ENCODE measurements around the gene MED8. TPM values are rescaled to one million over a fixed set of nuclear protein-coding genes. Genes with fewer than 3 reads are reported as not detected.
A peak's percentile ranks its signal among the peaks of the same experiment; 100 is the strongest.

MED8 gene
- total and polyA plus RNA-seq, 2 of the 13 experiments (the other 11 are each of a cell fraction or from before 2014, with no cell fraction given) = 16.9 to 77.4 TPM

DNA sequence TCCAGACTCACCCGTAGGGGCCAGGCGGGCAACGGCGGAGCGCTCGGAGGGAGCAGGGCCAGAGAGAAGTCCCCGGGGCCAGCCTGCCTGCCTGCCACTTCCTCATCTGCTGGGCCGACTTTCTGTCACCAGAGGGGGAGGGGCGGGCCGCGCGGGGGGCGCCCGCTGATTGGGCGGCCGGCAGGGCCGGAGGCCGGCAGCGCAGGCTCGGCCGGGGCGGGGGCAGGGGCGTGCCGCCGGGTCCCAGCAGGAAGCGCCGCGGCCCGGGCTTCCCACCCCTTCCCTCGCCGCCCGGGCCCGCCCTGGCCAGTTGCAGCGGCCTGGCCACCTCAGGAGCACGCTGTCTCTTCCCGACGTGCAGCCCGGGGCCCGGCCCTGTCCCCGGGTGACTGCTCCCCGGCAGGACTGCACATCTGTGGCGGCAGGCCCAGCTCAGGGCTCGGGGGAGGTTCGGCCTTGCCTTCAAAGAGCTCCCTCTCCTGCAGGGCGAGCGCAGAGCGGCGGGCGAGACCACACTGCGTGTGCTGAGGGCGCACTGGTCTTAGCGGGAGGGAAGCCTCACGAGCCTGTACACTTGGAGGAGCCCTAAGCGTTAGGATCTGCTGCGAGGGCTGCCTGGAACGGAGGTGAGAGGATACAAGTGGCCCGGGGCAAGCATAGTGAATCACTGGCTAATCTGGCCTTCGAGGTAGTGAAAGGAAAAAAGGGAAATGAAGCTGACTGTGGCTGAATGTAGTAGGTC is 21.5 kb downstream of the MED8 start, which contains the start of gene ELOVL1 (continued):
- TF ChIP-seq, protein P1, sequence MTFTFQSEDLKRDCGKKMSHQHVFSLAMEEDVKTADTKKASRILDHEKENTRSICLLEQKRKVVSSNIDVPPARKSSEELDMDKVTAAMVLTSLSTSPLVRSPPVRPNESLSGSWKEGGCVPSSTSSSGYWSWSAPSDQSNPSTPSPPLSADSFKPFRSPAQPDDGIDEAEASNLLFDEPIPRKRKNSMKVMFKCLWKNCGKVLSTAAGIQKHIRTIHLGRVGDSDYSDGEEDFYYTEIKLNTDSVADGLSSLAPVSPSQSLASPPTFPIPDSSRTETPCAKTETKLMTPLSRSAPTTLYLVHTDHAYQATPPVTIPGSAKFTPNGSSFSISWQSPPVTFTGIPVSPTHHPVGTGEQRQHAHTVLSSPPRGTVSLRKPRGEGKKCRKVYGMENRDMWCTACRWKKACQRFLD (CRISPR knock-in tag; IDR thresholded peaks at IDR 0.05; ENCODE audit: borderline replicate concordance) = peak; percentile 93; the same call in 1 of the 2 replicates
- TF ChIP-seq SOX5 (CRISPR knock-in tag; IDR thresholded peaks at IDR 0.05; ENCODE audit: borderline replicate concordance) (peak; percentile 56; the same call in 1 of the 2 replicates), SNRNP70 (IDR thresholded peaks at IDR 0.05; ENCODE audit: low read depth, low read length) (no peak), ZNF891 (CRISPR knock-in tag; IDR thresholded peaks at IDR 0.05) (peak; percentile 85; the same call in 1 of the 2 replicates), CCAR2 (optimal IDR thresholded peaks at IDR 0.05; ENCODE audit: low read depth, low read length) (no peak), ZNF124 (CRISPR knock-in tag; IDR thresholded peaks at IDR 0.05) (peak; percentile 86; the same call in 1 of the 2 replicates), SALL1 (CRISPR knock-in tag; IDR thresholded peaks at IDR 0.05) (peak; percentile 89), PTBP1 (IDR thresholded peaks at IDR 0.05; ENCODE audit: low read depth, low read length, poor library complexity, severe bottlenecking) (peak; percentile 68), ZNF780A (CRISPR knock-in tag; IDR thresholded peaks at IDR 0.05) (peak; percentile 66; the same call in 1 of the 2 replicates), SMC3 (IDR thresholded peaks at IDR 0.05; ENCODE audit: low read length) (no peak), RBM39 (IDR thresholded peaks at IDR 0.05; ENCODE audit: low read depth, low read length, poor library complexity, severe bottlenecking) (no peak), ZNF670 (CRISPR knock-in tag; IDR thresholded peaks at IDR 0.05; ENCODE audit: borderline replicate concordance) (no peak), NR2F6 (IDR thresholded peaks at IDR 0.05) (no peak), NR2F6 (CRISPR knock-in tag; IDR thresholded peaks at IDR 0.05) (peak; percentile 55), ZNF34 (CRISPR knock-in tag; IDR thresholded peaks at IDR 0.05; ENCODE audit: borderline replicate concordance) (no peak), ZNF605 (CRISPR knock-in tag; IDR thresholded peaks at IDR 0.05) (peak; percentile 89; the same call in 1 of the 2 replicates), ZNF781 (CRISPR knock-in tag; IDR thresholded peaks at IDR 0.05; ENCODE audit: borderline replicate concordance, not compliant biosample characterization) (peak; percentile 92), ZKSCAN8 (CRISPR knock-in tag; IDR thresholded peaks at IDR 0.05; ENCODE audit: borderline replicate concordance) (no peak), ZNF441 (CRISPR knock-in tag; IDR thresholded peaks at IDR 0.05; ENCODE audit: borderline replicate concordance) (0 out of 2 replicates have a peak, but pooled peaks have one; percentile 79), MAFF (IDR thresholded peaks at IDR 0.05; ENCODE audit: low read depth, low read length) (no peak)
- TF ChIP-seq, protein P2, sequence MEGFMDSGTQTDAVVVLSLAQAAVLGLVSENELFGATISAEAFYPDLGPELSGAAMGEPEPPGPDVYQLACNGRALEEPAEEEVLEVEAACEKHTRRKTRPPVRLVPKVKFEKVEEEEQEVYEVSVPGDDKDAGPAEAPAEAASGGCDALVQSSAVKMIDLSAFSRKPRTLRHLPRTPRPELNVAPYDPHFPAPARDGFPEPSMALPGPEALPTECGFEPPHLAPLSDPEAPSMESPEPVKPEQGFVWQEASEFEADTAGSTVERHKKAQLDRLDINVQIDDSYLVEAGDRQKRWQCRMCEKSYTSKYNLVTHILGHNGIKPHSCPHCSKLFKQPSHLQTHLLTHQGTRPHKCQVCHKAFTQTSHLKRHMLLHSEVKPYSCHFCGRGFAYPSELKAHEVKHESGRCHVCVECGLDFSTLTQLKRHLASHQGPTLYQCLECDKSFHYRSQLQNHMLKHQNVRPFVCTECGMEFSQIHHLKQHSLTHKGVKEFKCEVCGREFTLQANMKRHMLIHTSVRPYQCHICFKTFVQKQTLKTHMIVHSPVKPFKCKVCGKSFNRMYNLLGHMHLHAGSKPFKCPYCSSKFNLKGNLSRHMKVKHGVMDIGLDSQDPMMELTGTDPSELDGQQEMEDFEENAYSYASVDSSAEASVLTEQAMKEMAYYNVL (CRISPR knock-in tag; IDR thresholded peaks at IDR 0.05; ENCODE audit: borderline replicate concordance) = 0 out of 2 replicates have a peak, but pooled peaks have one; percentile 37
- TF ChIP-seq, protein P3, sequence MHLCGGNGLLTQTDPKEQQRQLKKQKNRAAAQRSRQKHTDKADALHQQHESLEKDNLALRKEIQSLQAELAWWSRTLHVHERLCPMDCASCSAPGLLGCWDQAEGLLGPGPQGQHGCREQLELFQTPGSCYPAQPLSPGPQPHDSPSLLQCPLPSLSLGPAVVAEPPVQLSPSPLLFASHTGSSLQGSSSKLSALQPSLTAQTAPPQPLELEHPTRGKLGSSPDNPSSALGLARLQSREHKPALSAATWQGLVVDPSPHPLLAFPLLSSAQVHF (CRISPR knock-in tag; IDR thresholded peaks at IDR 0.05) = peak; percentile 90
- TF ChIP-seq, protein P4, sequence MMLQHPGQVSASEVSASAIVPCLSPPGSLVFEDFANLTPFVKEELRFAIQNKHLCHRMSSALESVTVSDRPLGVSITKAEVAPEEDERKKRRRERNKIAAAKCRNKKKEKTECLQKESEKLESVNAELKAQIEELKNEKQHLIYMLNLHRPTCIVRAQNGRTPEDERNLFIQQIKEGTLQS (CRISPR knock-in tag; IDR thresholded peaks at IDR 0.05) = no peak; the same call in 1 of the 2 replicates
- TF ChIP-seq, protein P5, sequence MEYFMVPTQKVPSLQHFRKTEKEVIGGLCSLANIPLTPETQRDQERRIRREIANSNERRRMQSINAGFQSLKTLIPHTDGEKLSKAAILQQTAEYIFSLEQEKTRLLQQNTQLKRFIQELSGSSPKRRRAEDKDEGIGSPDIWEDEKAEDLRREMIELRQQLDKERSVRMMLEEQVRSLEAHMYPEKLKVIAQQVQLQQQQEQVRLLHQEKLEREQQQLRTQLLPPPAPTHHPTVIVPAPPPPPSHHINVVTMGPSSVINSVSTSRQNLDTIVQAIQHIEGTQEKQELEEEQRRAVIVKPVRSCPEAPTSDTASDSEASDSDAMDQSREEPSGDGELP (IDR thresholded peaks at IDR 0.05; ENCODE audit: borderline replicate concordance, low read depth) = peak; percentile 6; the same call in 1 of the 2 replicates

Measured in HepG2 (cell line).